H1 (cell line): ENCODE measurements around the gene CRX. TPM values are rescaled to one million over a fixed set of nuclear protein-coding genes. Genes with fewer than 3 reads are reported as not detected.

Experiments
- CTCF ChIA-PET: fragments of 300-600 bp; sonication (Branson Sonifier 250); formaldehyde crosslinking; loops from one replicate; lab custom pipeline; 2021; ENCODE audit not compliant: partially characterized antibody; lab: Charles Lee
- POLR2A ChIA-PET: fragments of 300-600 bp; sonication (Branson Sonifier 250); formaldehyde crosslinking; loops from one replicate; lab custom pipeline; 2021; ENCODE audit warnings: inconsistent platforms; ENCODE audit not compliant: partially characterized antibody; lab: Charles Lee
- DNase-seq, 2 experiments: peaks; one replicate each; pipeline versions ENCODE4 v3.0.0 to v3.0.0-alpha.2; 2010 to 2022; ENCODE audit warnings: low spot score in 2 of 2, low read depth in 1 of 2, mixed read lengths in 1 of 2
- FAIRE-seq: peaks from 2 replicates; lab custom pipeline; 2011; peaks lifted over from hg19 to GRCh38; lab: Jason Lieb, UNC
- H2AFZ ChIP-seq: 2 replicates; pipeline ENCODE4 v1.8.1; 2012; ENCODE audit warnings: low read length, inconsistent platforms
- H2AK5ac ChIP-seq: 2 replicates; pipeline ENCODE4 v1.6.1; 2013; ENCODE audit warnings: low read depth, low read length
- H2BK120ac ChIP-seq: replicated peaks from 2 replicates; pipeline ENCODE3; 2013; ENCODE audit warnings: low read depth, low read length, inconsistent platforms
- H2BK12ac ChIP-seq: 2 replicates; pipeline ENCODE4 v1.6.1; 2013; ENCODE audit warnings: low read depth, low read length
- H2BK15ac ChIP-seq: 2 replicates; pipeline ENCODE4 v1.6.1; 2013; ENCODE audit warnings: low read length
- H2BK20ac ChIP-seq: 2 replicates; pipeline ENCODE4 v1.6.1; 2013; ENCODE audit warnings: low read length
- H2BK5ac ChIP-seq: 2 replicates; pipeline ENCODE4 v1.6.1; 2013; ENCODE audit warnings: low read depth, low read length
- H3K14ac ChIP-seq: 2 replicates; pipeline ENCODE4 v1.6.1; 2013; ENCODE audit warnings: inconsistent platforms; ENCODE audit not compliant: insufficient read length
- H3K18ac ChIP-seq: 2 replicates; pipeline ENCODE4 v1.6.1; 2013; ENCODE audit warnings: low read length; ENCODE audit errors: extremely low read depth
- H3K23ac ChIP-seq: 2 replicates; pipeline ENCODE4 v1.6.1; 2013; ENCODE audit warnings: inconsistent platforms; ENCODE audit not compliant: insufficient read length
- H3K23me2 ChIP-seq: 2 replicates; pipeline ENCODE4 v1.6.1; 2013; ENCODE audit warnings: low read depth, low read length
- H3K27ac ChIP-seq: 2 replicates; pipeline ENCODE4 v1.6.1; 2011; ENCODE audit warnings: low read depth, low read length, inconsistent platforms
- H3K27me3 ChIP-seq, 4 experiments: replicated peaks in 1 of 4; 1 replicate in 1 of 4; 2 replicates in 3 of 4; pipeline versions ENCODE4 v1.6.1 to v1.8.1; 2011 to 2013; ENCODE audit warnings: low read length in 3 of 4, mild to moderate bottlenecking in 3 of 4, inconsistent platforms in 2 of 4, mixed read lengths in 2 of 4, moderate library complexity in 1 of 4; ENCODE audit not compliant: control insufficient read depth in 3 of 4, insufficient read depth in 3 of 4; ENCODE audit errors: extremely low read depth in 1 of 4
- H3K36me3 ChIP-seq, 4 experiments: 2 replicates each; pipeline versions ENCODE4 v1.6.1 to v1.8.1; 2011 to 2013; ENCODE audit warnings: mild to moderate bottlenecking in 4 of 4, low read length in 3 of 4, moderate library complexity in 2 of 4, control low read depth in 1 of 4, inconsistent platforms in 1 of 4; ENCODE audit not compliant: insufficient read depth in 4 of 4, control insufficient read depth in 2 of 4
- H3K4ac ChIP-seq: replicated peaks from 2 replicates; pipeline ENCODE3; 2013; ENCODE audit warnings: low read length, low read depth, mixed read lengths, inconsistent platforms; ENCODE audit not compliant: insufficient read length
- H3K4me1 ChIP-seq, 4 experiments: replicated peaks in 1 of 4; 1 replicate in 1 of 4; 2 replicates in 3 of 4; pipeline versions ENCODE4 v1.6.1 to v1.8.1; 2011 to 2013; ENCODE audit warnings: low read length in 3 of 4, inconsistent platforms in 2 of 4, mixed read lengths in 1 of 4; ENCODE audit not compliant: insufficient read depth in 4 of 4, control insufficient read depth in 3 of 4
- H3K4me2 ChIP-seq, 2 experiments: 2 replicates each; pipeline versions ENCODE4 v1.6.1 to v1.8.1; 2011 to 2013; ENCODE audit warnings: low read depth in 2 of 2, low read length in 2 of 2, control low read depth in 1 of 2, inconsistent platforms in 1 of 2, mild to moderate bottlenecking in 1 of 2; ENCODE audit not compliant: insufficient read depth in 1 of 2
- H3K4me3 ChIP-seq, 4 experiments: fragments of 200-600, 300-600 bp in 1 of 4; sonication (generic), shearing (Covaris generic), sonication (Bioruptor Twin) in 1 of 4; 2 replicates each; pipeline versions ENCODE4 v1.5.1 to v1.8.1; 2011 to 2016; ENCODE audit warnings: low read length in 4 of 4, low read depth in 3 of 4, control low read depth in 2 of 4, inconsistent platforms in 2 of 4, mild to moderate bottlenecking in 2 of 4, mixed read lengths in 1 of 4, moderate library complexity in 1 of 4; ENCODE audit not compliant: insufficient read depth in 2 of 4; ENCODE audit errors: extremely low read depth in 1 of 4
- H3K56ac ChIP-seq: replicated peaks from 2 replicates; pipeline ENCODE3; 2013; ENCODE audit warnings: low read depth, mild to moderate bottlenecking, mixed read lengths, low read length, inconsistent platforms; ENCODE audit not compliant: insufficient read length
- H3K79me1 ChIP-seq: 2 replicates; pipeline ENCODE4 v1.6.1; 2013; ENCODE audit warnings: low read depth, low read length, control low read depth
- H3K79me2 ChIP-seq, 2 experiments: 2 replicates each; pipeline versions ENCODE4 v1.6.1 to v1.8.1; 2012 to 2013; ENCODE audit warnings: low read length in 2 of 2, mild to moderate bottlenecking in 2 of 2, inconsistent platforms in 1 of 2; ENCODE audit not compliant: insufficient read depth in 2 of 2, control insufficient read depth in 1 of 2
- H3K9ac ChIP-seq, 4 experiments: replicated peaks in 1 of 4; 1 replicate in 1 of 4; 2 replicates in 3 of 4; pipeline versions ENCODE4 v1.6.1 to v1.8.1; 2011 to 2013; ENCODE audit warnings: low read depth in 3 of 4, low read length in 3 of 4, control low read depth in 2 of 4, mild to moderate bottlenecking in 2 of 4, moderate library complexity in 2 of 4, inconsistent platforms in 1 of 4; ENCODE audit errors: extremely low read depth in 1 of 4
- H3K9me3 ChIP-seq, 2 experiments: 2 replicates each; pipeline versions ENCODE4 v1.6.1 to v1.8.1; 2012 to 2013; ENCODE audit warnings: mild to moderate bottlenecking in 2 of 2, moderate library complexity in 2 of 2, control low read depth in 1 of 2, inconsistent platforms in 1 of 2, low read depth in 1 of 2, low read length in 1 of 2, mixed read lengths in 1 of 2; ENCODE audit not compliant: insufficient read depth in 2 of 2
- H4K20me1 ChIP-seq, 2 experiments: replicated peaks in 1 of 2; 2 replicates each; pipeline versions ENCODE3 to v1.8.1; 2011 to 2013; ENCODE audit warnings: inconsistent platforms in 2 of 2, low read length in 2 of 2, mild to moderate bottlenecking in 1 of 2; ENCODE audit not compliant: insufficient read depth in 2 of 2, control insufficient read depth in 1 of 2
- H4K5ac ChIP-seq: 2 replicates; pipeline ENCODE4 v1.6.1; 2013; ENCODE audit warnings: low read length, low read depth, mixed read lengths, inconsistent platforms; ENCODE audit not compliant: insufficient read length
- H4K8ac ChIP-seq: 2 replicates; pipeline ENCODE4 v1.8.0; 2013; ENCODE audit warnings: mild to moderate bottlenecking, moderate library complexity, low read length, inconsistent platforms; ENCODE audit not compliant: insufficient read depth; ENCODE audit errors: extremely low read depth
- H4K91ac ChIP-seq: replicated peaks from 2 replicates; pipeline ENCODE3; 2013; ENCODE audit warnings: low read length, mixed read lengths, inconsistent platforms; ENCODE audit not compliant: insufficient read length
- BACH1 ChIP-seq: IDR thresholded peaks from 2 replicates; pipeline ENCODE4 v1.6.1; 2012; ENCODE audit warnings: low read length, improper control_type of control experiment
- CTCF ChIP-seq, 3 experiments: IDR thresholded peaks; 1 replicate in 2 of 3; 2 replicates in 1 of 3; pipeline versions ENCODE4 v1.5.1 to v1.6.1; 2011; ENCODE audit warnings: low read length in 3 of 3, mild to moderate bottlenecking in 3 of 3, inconsistent platforms in 2 of 3, low read depth in 1 of 3, moderate library complexity in 1 of 3; ENCODE audit not compliant: insufficient read depth in 1 of 3; ENCODE audit errors: control extremely low read depth in 1 of 3
- EP300 ChIP-seq, 2 experiments: IDR thresholded peaks; 1 replicate in 1 of 2; 2 replicates in 1 of 2; pipeline ENCODE4 v1.6.1; 2011 to 2012; ENCODE audit warnings: low read depth in 2 of 2, low read length in 2 of 2, mild to moderate bottlenecking in 2 of 2, borderline replicate concordance in 1 of 2, inconsistent platforms in 1 of 2, moderate library complexity in 1 of 2
- GABPA ChIP-seq: IDR thresholded peaks from 2 replicates; pipeline ENCODE4 v1.6.1; 2011; ENCODE audit warnings: mild to moderate bottlenecking, low read length, moderate library complexity, borderline replicate concordance; ENCODE audit not compliant: insufficient read depth
- GTF2F1 ChIP-seq: IDR thresholded peaks from 2 replicates; pipeline ENCODE4 v1.6.1; 2012; ENCODE audit warnings: low read depth, low read length, improper control_type of control experiment, borderline replicate concordance
- PHF8 ChIP-seq: fragments of 200-600 bp; sonication (generic); conservative IDR thresholded peaks from 2 replicates; pipeline ENCODE4 v1.7.1; 2012; ENCODE audit warnings: low read depth, mild to moderate bottlenecking, inconsistent platforms, low read length, moderate library complexity
- SRF ChIP-seq: IDR thresholded peaks from 2 replicates; pipeline ENCODE4 v1.6.1; 2011; ENCODE audit warnings: mild to moderate bottlenecking, low read depth, low read length, moderate library complexity
- TEAD4 ChIP-seq: IDR thresholded peaks from 2 replicates; pipeline ENCODE4 v1.6.1; 2012; ENCODE audit warnings: low read depth, low read length, inconsistent platforms, mixed read lengths
- WGBS, 2 experiments: shearing (Covaris generic) in 1 of 2; methylation state at CpG; one replicate each; pipeline versions ENCODE4 v1.1.6 to v1.1.7; 2013 to 2015; ENCODE audit warnings: low lambda C conversion rate in 2 of 2, mixed read lengths in 2 of 2, inconsistent platforms in 1 of 2, low coverage in 1 of 2, missing lambda C conversion rate in 1 of 2; ENCODE audit not compliant: insufficient replicate concordance in 2 of 2, insufficient coverage in 1 of 2, insufficient read length in 1 of 2; ENCODE audit errors: extremely low coverage in 1 of 2, missing lambda C conversion rate in 1 of 2; 5-methylcytosine and 5-hydroxymethylcytosine counted together
- polyA plus RNA-seq, 7 experiments: library from polyadenylated mRNA; depleted of rRNA in 3 of 7; stranded (reverse) in 5 of 7; unstranded in 2 of 7; fragments of >200 nt in 5 of 7; fragments of 200-250 nt in 2 of 7; gene quantifications; 1 replicate in 5 of 7; 2 replicates in 1 of 7; 4 replicates in 1 of 7; pipeline versions ENCODE4 v1.2.1 to v1.2.3, GENCODE V29; 2011 to 2013; ENCODE audit warnings: missing spikeins in 2 of 7, mixed read lengths in 2 of 7
- total RNA-seq: library from RNA; stranded (reverse); fragmentation: NEBNext Ultra II Directional; extraction: Animal tissue kit (Norgen Biotek cat#: 25700); gene quantifications from 2 replicates; pipeline ENCODE4 v1.2.1, GENCODE V29; 2021

Gene CRX
- total and polyA plus RNA-seq, 2 of the 8 experiments (the other 6 are each of a cell fraction or from before 2014, with no cell fraction given) = 0.08 TPM; not detected in 1

- POLR2A ChIA-PET = interaction anchor here (0.6 to 2.7 kb wide), 13 partner anchors 9 to 1294 kb away, joined by 3 to 31 read pairs (median 5); partner anchors contain the start of gene NOP53
- peak overlapping the region; percentile 17; the same call in 1 of the 2 replicates for H3K18ac ChIP-seq
- FAIRE-seq = peak; percentile 32
- H2AK5ac ChIP-seq = 0 out of 2 replicates have a peak overlapping the region, but pooled peaks have one; percentile 34
- peak overlapping the region in 3 of 4 experiments; percentile 16 to 45 (median 29); a peak in 4 of 7 replicates for H3K9ac ChIP-seq
- no peaks in the 10 kb centered on the region for H3K79me1 ChIP-seq
- H3K9me3 ChIP-seq = no peaks in the 10 kb centered on the region
- H3K79me2 ChIP-seq = no peaks in the 10 kb centered on the region
- no peak overlapping the region for H3K14ac ChIP-seq
- peak overlapping the region; percentile 65 for H4K5ac ChIP-seq
- CTCF ChIA-PET = interaction anchor here (0.6 to 6.4 kb wide), 26 partner anchors 8 to 722 kb away, joined by 3 to 83 read pairs (median 4); partner anchors contain the start of gene CRX
- H3K56ac ChIP-seq = peak overlapping the region; percentile 50
- peak; percentile 62 to 91 for DNase-seq
- peak overlapping the region; percentile 77; the same call in 1 of the 2 replicates for H2BK15ac ChIP-seq
- 5% methylated on average over 22 of the region's 22 CpGs; no CpG with 5 or more reads in 1 of the 2 experiments for WGBS, 2 experiments
- H2BK20ac ChIP-seq = peak overlapping the region; percentile 49
- H3K4ac ChIP-seq = peak overlapping the region; percentile 2
- H3K4me2 ChIP-seq = peak overlapping the region; percentile 75 to 83
- H3K4me1 ChIP-seq = peaks cover 5 to 12% (median 6%) of the 10 kb centered on the region in 4 experiments; a peak in 5 of 7 replicates
- H3K27ac ChIP-seq = peak overlapping the region; percentile 83
- peak overlapping the region; percentile 26 to 52 (median 34); a peak in 7 of 8 replicates for H3K4me3 ChIP-seq
- peak overlapping the region; percentile 87; the same call in 1 of the 2 replicates for H4K8ac ChIP-seq
- no peak overlapping the region for H3K23ac ChIP-seq
- no peaks in the 10 kb centered on the region for H3K27me3 ChIP-seq
- peak overlapping the region; percentile 94 for H2BK5ac ChIP-seq
- H4K91ac ChIP-seq = peak overlapping the region; percentile 77
- H2AFZ ChIP-seq = peak overlapping the region; percentile 54
- H2BK120ac ChIP-seq = peak overlapping the region; percentile 39
- peak overlapping the region; percentile 95 for H2BK12ac ChIP-seq
- peaks cover 3% of the 10 kb centered on the region; the same call in 1 of the 2 replicates for H3K23me2 ChIP-seq
- H3K36me3 ChIP-seq = no peaks in the 10 kb centered on the region
- H4K20me1 ChIP-seq = no peaks in the 10 kb centered on the region
- TF ChIP-seq EP300 (IDR thresholded peaks at IDR 0.05; ENCODE audit: borderline replicate concordance in 1 of 2, low read depth in 2 of 2, low read length in 2 of 2) (no peak), CTCF (IDR thresholded peaks at IDR 0.05; ENCODE audit: control extremely low read depth in 1 of 3, insufficient read depth in 1 of 3, low read depth in 1 of 3, low read length in 3 of 3) (peak; percentile 60 to 63 (median 61); a peak in 3 of 4 replicates), GABPA (no peak), TEAD4 (no peak), BACH1 (peak; percentile 63; the same call in 1 of the 2 replicates), SRF (no peak), GTF2F1 (no peak), PHF8 (no peak; the same call in 1 of the 2 replicates)
Measured at GRCh38 chr19:47848823-47849473, 27.2 kb downstream of the CRX start.
